Measurements from ENCODE around the gene ZNF878. TPM values are rescaled to one million over a fixed set of nuclear protein-coding genes. Genes with fewer than 3 reads are reported as not detected.
A peak's percentile ranks its signal among the peaks of the same experiment; 100 is the strongest.

Gene ZNF878
- total and polyA plus RNA-seq, 9 of the 15 experiments (the other 6 are each of a cell fraction or from before 2014, with no cell fraction given), result 0.30 to 1.4 (median 0.50) TPM

GRCh38 chr19:12092065-12092867, 39.5 kb upstream of the ZNF878 start:
- H3K9me3 ChIP-seq (replicated peaks; ENCODE audit: control insufficient read depth, insufficient read depth, low read depth, low read length), result no peaks in the 10 kb centered on the region; the same call in none of the 2 replicates
- ATAC-seq (peak; percentile 98), DNase-seq (ENCODE audit: extremely low read depth in 1 of 4, low spot score in 3 of 4) (peak; percentile 89 to 94 (median 90)), FAIRE-seq (peak; percentile 87)
- ChIA-PET CTCF (ENCODE audit: low intra/inter-chr PET ratio) (no interaction called here), POLR2A (interaction anchor here (0.6 to 1.1 kb wide), 3 partner anchors 11 to 127 kb away, joined by 3 read pairs; partner anchors contain the start of gene ZNF763)
- H3K36me3 ChIP-seq (ENCODE audit: control insufficient read depth, insufficient read depth, low read length), result peaks cover 11% of the 10 kb centered on the region; the same call in 2 of the 3 replicates
- H3K27ac ChIP-seq (ENCODE audit: extremely low read depth, low read depth, low read length), result peak overlapping the region; percentile 92
- H3K4me3 ChIP-seq, result peak overlapping the region; percentile 78
- H3K9me1 ChIP-seq (ENCODE audit: control insufficient read depth, insufficient read depth, low read length), result no peaks in the 10 kb centered on the region
- H3K27me3 ChIP-seq (ENCODE audit: control insufficient read depth in 2 of 2, insufficient read depth in 2 of 2, low read length in 2 of 2), result no peaks in the 10 kb centered on the region
- H2AFZ ChIP-seq (ENCODE audit: low read depth, low read length), result peak overlapping the region; percentile 88
- H3K9ac ChIP-seq (ENCODE audit: insufficient read depth in 1 of 2, low read depth in 2 of 2, low read length in 2 of 2), result peak overlapping the region; percentile 88 to 96
- in situ Hi-C loops (cut with MboI), result no loop called here
- 9% methylated on average over 51 of the region's 53 CpGs for WGBS (ENCODE audit: insufficient coverage, low coverage, missing lambda C conversion rate)
- no peaks in the 10 kb centered on the region for H4K20me1 ChIP-seq (replicated peaks; ENCODE audit: control insufficient read depth, insufficient read depth, low read length)
- H3K4me2 ChIP-seq (ENCODE audit: insufficient read depth, low read length), result peak overlapping the region; percentile 83
- H3K79me2 ChIP-seq (ENCODE audit: control insufficient read depth, insufficient read depth, low read length), result peaks cover 15% of the 10 kb centered on the region
- TSS peak; percentile 73 for BruUV-seq (replicated peaks)
- H3K4me1 ChIP-seq (replicated peaks in 1 of 2; ENCODE audit: control insufficient read depth in 2 of 2, insufficient read depth in 2 of 2, low read length in 2 of 2), result peaks cover 0 to 10% of the 10 kb centered on the region in 2 experiments; a peak in 2 of 5 replicates
- intact Hi-C loops (cut with micrococcal nuclease), result no loop called here
- TF ChIP-seq E4F1 (CRISPR knock-in tag; IDR thresholded peaks at IDR 0.05; ENCODE audit: borderline replicate concordance) (no peak), KLF13 (tag; IDR thresholded peaks at IDR 0.05; ENCODE audit: borderline replicate concordance, low read depth) (no peak), ZNF263 (CRISPR knock-in tag; IDR thresholded peaks at IDR 0.05; ENCODE audit: borderline replicate concordance) (0 out of 2 replicates have a peak, but pooled peaks have one; percentile 51), PHF8 (IDR thresholded peaks at IDR 0.05; ENCODE audit: borderline replicate concordance, low read length) (peak; percentile 63; the same call in 1 of the 2 replicates), ARNT (IDR thresholded peaks at IDR 0.05) (no peak), STAT5B (CRISPR knock-in tag; IDR thresholded peaks at IDR 0.05) (no peak), CEBPG (CRISPR knock-in tag; IDR thresholded peaks at IDR 0.05) (peak; percentile 25; the same call in 1 of the 2 replicates), CEBPG (tag; conservative IDR thresholded peaks at IDR 0.05 in 1 of 2, IDR thresholded peaks at IDR 0.05 in 1 of 2) (no peak), KDM5B (IDR thresholded peaks at IDR 0.05; ENCODE audit: insufficient replicate concordance, low read depth, low read length) (peak; percentile 66), DIDO1 (tag; IDR thresholded peaks at IDR 0.05; ENCODE audit: low read depth) (no peak), TAF1 (IDR thresholded peaks at IDR 0.05; ENCODE audit: control insufficient read depth, extremely low read depth, insufficient read depth, low read length, severe bottlenecking) (peak; percentile 79), ZBTB34 (CRISPR knock-in tag; IDR thresholded peaks at IDR 0.05) (no peak), BCOR (IDR thresholded peaks at IDR 0.05) (no peak)

All from K562 (cell line).